Chondrocyte (in vitro differentiated cells): ENCODE data around the gene PLA2G2D. TPM values are rescaled to one million over a fixed set of nuclear protein-coding genes. Genes with fewer than 3 reads are reported as not detected.

Experiments
- DNase-seq: peaks from one replicate; pipeline ENCODE4 v3.0.0; 2021; ENCODE audit warnings: mixed read lengths, low spot score
- H3K27ac Mint-ChIP-seq: one replicate; pipeline ENCODE4 v1.8.0; 2021; ENCODE audit warnings: mild to moderate bottlenecking, moderate library complexity, mixed read lengths; ENCODE audit not compliant: unreplicated experiment
- H3K27me3 Mint-ChIP-seq: 2 replicates; pipeline ENCODE4 v1.8.0; 2021; ENCODE audit warnings: low read depth, mixed read lengths
- H3K36me3 Mint-ChIP-seq: 2 replicates; pipeline ENCODE4 v1.8.0; 2021; ENCODE audit warnings: low read depth, mixed read lengths
- H3K4me1 Mint-ChIP-seq: 2 replicates; pipeline ENCODE4 v1.8.0; 2021; ENCODE audit warnings: low read depth, mild to moderate bottlenecking, mixed read lengths
- H3K4me3 Mint-ChIP-seq: one replicate; pipeline ENCODE4 v1.8.0; 2021; ENCODE audit warnings: mild to moderate bottlenecking, moderate library complexity, mixed read lengths; ENCODE audit not compliant: unreplicated experiment
- H3K9me3 Mint-ChIP-seq: 2 replicates; pipeline ENCODE4 v1.8.0; 2021; ENCODE audit warnings: low read depth, mixed read lengths
- total RNA-seq: library from RNA; stranded (reverse); gene quantifications from 3 replicates; pipeline ENCODE4 v1.2.1, GENCODE V29; 2021
- TF ChIP-seq, protein P1 (sequence below): fragments of 200-600 bp; sonication (generic); IDR thresholded peaks from 2 replicates; pipeline ENCODE4 v1.5.0; 2021; ENCODE audit warnings: antibody characterized with exemption, mild to moderate bottlenecking, moderate library complexity

Gene PLA2G2D
- total RNA-seq, 1 donor from 2014 or later: not detected

DNA sequence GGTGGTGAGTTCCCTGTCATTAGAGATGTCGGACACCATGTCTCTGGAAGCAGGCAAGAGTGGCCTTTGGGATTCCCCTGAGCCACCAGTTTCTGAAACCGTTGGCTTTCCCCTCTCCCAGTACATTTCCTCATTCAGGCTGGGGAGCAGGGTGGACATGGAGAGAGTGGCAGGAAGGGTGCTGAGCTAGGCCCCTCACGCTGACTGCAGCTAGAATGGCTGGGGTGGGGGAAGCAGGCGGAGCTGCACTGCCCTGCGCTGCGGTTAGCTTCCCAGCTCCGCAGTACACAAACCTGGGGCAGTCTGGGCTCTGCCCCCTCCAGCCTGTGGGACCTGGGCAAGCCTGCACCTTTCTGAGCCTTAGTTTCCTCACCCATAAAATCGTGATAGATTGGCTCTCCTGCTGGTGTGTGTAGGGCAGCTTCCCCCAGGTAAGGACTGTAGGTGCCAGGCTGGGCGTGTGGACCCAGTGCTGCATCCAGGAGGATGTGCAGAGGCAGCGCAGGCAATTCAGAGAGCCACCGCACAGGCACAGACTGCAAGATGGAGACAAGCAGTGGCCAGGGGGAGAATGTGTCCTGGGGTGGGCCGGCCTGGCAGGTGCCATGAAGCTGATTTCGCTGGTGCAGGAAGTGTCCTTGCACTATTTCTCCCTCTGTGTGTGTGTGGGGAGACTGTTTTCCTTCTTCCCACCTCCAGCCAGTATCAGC lies 22.8 kb upstream of the PLA2G2D start:
- peak; percentile 59 for DNase-seq
- no peaks in the 10 kb centered on the region for H3K4me1 Mint-ChIP-seq
- no peaks in the 10 kb centered on the region for H3K9me3 Mint-ChIP-seq
- no peaks in the 10 kb centered on the region for H3K36me3 Mint-ChIP-seq
- no peak overlapping the region for H3K27ac Mint-ChIP-seq
- H3K27me3 Mint-ChIP-seq: peaks cover 25% of the 10 kb centered on the region
- no peak overlapping the region for H3K4me3 Mint-ChIP-seq
- TF ChIP-seq, protein P1, sequence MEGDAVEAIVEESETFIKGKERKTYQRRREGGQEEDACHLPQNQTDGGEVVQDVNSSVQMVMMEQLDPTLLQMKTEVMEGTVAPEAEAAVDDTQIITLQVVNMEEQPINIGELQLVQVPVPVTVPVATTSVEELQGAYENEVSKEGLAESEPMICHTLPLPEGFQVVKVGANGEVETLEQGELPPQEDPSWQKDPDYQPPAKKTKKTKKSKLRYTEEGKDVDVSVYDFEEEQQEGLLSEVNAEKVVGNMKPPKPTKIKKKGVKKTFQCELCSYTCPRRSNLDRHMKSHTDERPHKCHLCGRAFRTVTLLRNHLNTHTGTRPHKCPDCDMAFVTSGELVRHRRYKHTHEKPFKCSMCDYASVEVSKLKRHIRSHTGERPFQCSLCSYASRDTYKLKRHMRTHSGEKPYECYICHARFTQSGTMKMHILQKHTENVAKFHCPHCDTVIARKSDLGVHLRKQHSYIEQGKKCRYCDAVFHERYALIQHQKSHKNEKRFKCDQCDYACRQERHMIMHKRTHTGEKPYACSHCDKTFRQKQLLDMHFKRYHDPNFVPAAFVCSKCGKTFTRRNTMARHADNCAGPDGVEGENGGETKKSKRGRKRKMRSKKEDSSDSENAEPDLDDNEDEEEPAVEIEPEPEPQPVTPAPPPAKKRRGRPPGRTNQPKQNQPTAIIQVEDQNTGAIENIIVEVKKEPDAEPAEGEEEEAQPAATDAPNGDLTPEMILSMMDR: no peak

DNA sequence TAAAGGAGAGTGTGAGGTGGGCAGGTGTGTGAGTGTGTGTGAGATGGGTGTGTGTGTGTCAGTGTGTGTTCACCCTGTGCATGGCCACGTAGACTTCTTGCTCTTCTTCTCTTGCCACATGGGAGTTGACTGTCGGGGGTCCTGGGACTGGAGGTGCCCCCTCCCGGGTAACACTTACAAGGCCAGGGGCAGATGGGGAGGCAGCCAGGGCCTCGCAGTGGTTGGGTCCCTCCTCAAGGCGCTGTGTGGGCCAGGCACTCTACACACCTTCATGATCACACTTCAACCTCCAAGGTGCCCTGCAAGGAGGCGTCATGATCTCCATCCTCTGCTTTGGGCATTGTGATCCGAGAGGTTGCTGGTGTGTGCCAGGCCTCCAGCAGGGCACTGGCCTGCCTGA lies 22.1 kb upstream of the PLA2G2D start:
- DNase-seq: peak; percentile 58
- TF ChIP-seq, protein P1: no peak
- Mint-ChIP-seq H3K4me1 (no peaks in the 10 kb centered on the region), H3K9me3 (no peaks in the 10 kb centered on the region), H3K4me3 (no peak overlapping the region), H3K36me3 (no peaks in the 10 kb centered on the region), H3K27me3 (peaks cover 23% of the 10 kb centered on the region), H3K27ac (no peak overlapping the region)

DNA sequence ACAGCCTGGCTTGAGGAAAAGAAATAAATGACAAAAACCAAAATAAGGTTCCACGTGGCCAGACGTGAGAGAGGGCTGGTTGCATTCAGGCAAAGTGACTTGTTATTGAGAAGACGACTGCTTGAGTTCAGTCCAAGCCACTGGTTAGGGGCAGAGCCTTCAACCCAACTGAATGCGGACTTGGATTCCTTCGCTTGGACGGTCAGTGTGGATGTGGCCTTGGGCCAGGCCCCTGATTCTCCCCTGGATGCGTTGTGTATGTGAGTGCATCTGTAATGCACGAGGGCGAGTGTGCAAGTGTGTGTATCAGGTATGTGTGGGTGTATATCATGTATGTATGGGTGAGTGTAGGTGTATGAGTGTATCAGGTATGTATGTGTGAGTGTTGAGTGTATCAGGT lies 21.7 kb upstream of the PLA2G2D start:
- H3K4me3 Mint-ChIP-seq: no peak overlapping the region
- H3K36me3 Mint-ChIP-seq: no peaks in the 10 kb centered on the region
- peaks cover 23% of the 10 kb centered on the region for H3K27me3 Mint-ChIP-seq
- peak; percentile 64 for DNase-seq
- H3K27ac Mint-ChIP-seq: no peak overlapping the region
- no peaks in the 10 kb centered on the region for H3K9me3 Mint-ChIP-seq
- TF ChIP-seq, protein P1: no peak
- H3K4me1 Mint-ChIP-seq: no peaks in the 10 kb centered on the region

DNA sequence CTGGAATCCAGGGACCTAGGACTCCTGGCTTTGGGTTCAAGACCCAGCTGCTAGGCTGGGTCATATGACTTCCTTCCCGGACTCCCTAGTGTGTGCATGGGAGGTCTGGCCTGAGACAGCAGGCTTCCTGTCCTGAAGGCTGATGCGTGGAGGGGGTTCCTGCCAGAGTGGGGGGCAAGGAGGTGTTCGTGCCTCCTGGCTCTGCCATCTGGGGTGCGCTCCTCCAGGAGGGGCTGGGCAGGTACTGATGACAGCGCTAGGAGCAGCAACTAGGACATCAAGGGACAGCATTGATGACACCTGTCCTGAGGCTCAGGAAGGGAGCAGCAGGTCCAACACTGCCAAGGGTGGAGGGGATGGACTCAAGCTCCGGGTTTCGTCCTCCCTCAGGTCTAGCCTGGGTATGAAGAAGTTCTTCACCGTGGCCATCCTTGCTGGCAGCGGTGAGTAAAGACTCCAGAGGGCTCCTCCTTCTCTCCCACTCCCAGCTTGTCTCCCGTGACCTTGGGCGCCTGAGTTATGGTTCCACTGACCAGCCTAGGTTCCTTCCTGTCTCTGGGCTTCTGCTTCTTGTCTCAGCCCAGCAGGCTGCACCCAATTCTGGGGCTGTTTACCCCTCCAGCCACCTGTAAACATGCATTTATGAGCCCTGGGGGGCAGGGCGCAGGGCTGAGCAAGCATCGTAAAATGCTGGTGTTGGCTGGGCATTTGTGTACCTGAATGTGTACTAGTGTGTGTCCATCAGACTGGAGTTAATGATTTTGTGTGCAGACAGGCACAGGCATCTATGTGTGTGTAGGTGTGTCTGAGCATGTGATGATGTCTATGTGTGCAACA lies 20.7 kb upstream of the PLA2G2D start:
- H3K27me3 Mint-ChIP-seq: peaks cover 23% of the 10 kb centered on the region
- no peaks in the 10 kb centered on the region for H3K4me1 Mint-ChIP-seq
- H3K4me3 Mint-ChIP-seq: no peak overlapping the region
- H3K9me3 Mint-ChIP-seq: no peaks in the 10 kb centered on the region
- H3K27ac Mint-ChIP-seq: no peak overlapping the region
- no peaks in the 10 kb centered on the region for H3K36me3 Mint-ChIP-seq
- TF ChIP-seq, protein P1: no peak
- peak; percentile 53 for DNase-seq

DNA sequence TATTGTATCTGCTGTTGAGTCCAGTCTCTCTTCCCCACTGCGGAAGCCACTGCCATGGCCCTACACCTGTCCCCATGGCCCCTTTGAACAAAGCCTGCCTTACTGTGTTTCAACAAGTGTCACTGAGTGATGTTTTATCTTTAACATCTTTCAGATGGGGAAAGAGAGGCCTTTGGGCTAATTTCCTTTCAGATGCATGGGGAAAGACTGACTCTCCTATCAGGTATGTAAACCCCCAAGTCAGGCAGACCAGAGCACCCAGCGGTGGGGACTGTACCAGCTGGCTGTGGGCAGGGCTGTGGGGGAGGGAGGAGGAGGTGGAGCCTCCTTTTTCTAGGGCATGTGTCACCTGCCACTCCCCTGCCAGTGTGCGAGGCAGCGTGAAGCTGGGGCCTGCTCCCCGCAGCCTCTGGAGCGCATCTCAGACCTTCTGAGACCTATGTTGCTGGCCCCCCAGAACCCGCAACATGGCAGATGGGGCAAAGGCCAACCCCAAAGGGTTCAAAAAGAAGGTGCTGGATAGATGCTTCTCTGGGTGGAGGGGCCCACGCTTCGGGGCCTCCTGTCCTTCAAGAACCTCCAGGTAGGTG lies 19.7 kb upstream of the PLA2G2D start, which contains the start of gene PLA2G2F:
TSS of gene PLA2G2F (plus strand) at position 363 of the 590 bp plus-strand sequence. CDS start at position 468, 105 bp downstream.
- no peaks in the 10 kb centered on the region for H3K36me3 Mint-ChIP-seq
- peak; percentile 68 for DNase-seq
- H3K4me1 Mint-ChIP-seq: no peaks in the 10 kb centered on the region
- TF ChIP-seq, protein P1: no peak
- no peaks in the 10 kb centered on the region for H3K9me3 Mint-ChIP-seq
- H3K27me3 Mint-ChIP-seq: peaks cover 21% of the 10 kb centered on the region
- H3K4me3 Mint-ChIP-seq: no peak within 1 kb of the TSS
- no peak within 1 kb of the TSS for H3K27ac Mint-ChIP-seq
